ENCODE results near the gene KNDC1.

Gene KNDC1

DNA sequence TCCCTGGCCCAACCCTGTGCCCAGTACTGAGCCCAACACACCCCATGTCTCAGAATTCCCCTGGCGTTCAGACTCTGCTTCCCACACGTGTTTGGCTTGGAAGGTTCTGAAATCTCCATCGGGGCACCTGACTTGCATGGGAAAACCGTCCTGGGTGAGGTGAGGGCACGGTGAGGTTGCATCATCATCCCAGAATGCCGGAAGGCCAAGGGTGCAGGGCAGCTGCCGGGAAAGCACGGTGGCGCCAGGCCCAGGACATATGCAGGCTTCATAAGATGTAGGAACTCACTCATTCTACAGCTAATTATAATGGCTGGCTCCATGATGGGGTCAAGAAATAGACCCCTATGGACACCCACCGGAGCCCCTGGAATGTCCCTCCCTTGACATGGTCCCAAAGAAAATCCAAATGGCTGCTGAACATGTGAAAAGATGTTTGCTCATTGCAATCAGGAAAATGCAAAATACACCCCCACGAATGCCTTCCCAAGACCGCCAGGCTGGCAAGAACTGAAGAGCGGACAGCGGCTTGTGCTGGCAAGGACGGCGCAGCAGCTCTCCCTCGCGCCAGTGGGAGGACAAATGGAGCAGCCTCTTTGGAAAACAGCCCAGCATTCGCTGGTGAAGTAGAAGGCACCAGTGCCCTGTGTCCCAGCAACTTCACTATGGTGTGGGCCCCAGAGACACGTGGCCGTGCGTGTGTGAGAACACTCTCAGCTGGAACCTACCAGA, 2.3 kb downstream of the KNDC1 start:
- no peak overlapping the region for H3K4me3 ChIP-seq (ENCODE audit: low read depth, low read length)
- in situ Hi-C loops (cut with HindIII; ENCODE audit: low sequenced_read_pairs): no loop called here
- TF ChIP-seq CTCF (IDR thresholded peaks at IDR 0.05; ENCODE audit: low read depth, low read length, missing control alignments): no peak
- DNase-seq (ENCODE audit: low read depth): no peak

DNA sequence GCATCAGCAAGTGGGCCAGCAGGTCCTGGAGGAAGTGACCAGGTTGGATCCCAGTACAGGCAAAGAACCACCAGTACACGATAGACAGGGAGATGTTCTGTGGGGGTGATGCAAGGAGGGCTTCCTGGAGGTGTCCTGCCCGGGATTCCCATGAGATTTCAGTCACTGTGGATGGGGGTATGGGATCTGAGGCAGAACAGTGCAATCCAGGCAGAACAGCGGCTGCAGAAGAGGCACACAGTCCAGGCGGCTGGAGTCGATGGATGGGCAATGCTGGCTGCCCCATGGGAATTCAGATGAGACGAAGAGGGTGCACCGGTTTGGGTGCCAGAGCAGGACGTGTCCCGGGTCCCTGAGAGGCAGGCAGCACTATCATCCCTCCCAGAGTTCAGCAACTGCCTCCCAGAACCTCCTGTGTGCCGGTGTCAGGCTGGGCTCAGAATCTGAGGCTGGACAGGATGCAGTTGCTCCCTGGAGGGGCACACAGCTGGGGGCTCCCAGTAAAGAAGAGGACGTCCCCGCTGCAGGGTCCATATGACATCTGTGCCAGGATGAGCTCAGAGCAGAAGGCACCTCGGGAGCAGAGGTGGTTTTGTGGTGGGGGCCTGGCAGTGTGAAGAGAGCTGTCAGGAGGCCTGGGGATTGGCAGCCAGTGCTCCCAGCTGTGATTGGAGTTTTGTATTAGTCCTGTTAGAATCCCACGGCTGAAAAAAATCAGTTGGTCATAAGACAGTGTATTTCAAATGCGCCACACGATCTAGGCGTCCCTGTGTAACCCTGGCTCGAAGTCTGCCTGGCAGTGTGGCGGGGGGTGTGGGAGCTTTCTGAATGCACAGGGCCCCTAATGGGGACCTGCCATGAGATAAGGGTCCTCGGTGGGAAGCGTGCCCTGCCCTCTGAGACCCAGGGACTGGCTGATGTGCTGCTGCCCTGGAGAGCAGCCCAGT, 3.2 kb downstream of the KNDC1 start:
- no peak for DNase-seq (ENCODE audit: low read depth)
- in situ Hi-C loops (cut with HindIII; ENCODE audit: low sequenced_read_pairs): no loop called here
- TF ChIP-seq CTCF (IDR thresholded peaks at IDR 0.05; ENCODE audit: low read depth, low read length, missing control alignments): no peak
- H3K4me3 ChIP-seq (ENCODE audit: low read depth, low read length): no peak overlapping the region

DNA sequence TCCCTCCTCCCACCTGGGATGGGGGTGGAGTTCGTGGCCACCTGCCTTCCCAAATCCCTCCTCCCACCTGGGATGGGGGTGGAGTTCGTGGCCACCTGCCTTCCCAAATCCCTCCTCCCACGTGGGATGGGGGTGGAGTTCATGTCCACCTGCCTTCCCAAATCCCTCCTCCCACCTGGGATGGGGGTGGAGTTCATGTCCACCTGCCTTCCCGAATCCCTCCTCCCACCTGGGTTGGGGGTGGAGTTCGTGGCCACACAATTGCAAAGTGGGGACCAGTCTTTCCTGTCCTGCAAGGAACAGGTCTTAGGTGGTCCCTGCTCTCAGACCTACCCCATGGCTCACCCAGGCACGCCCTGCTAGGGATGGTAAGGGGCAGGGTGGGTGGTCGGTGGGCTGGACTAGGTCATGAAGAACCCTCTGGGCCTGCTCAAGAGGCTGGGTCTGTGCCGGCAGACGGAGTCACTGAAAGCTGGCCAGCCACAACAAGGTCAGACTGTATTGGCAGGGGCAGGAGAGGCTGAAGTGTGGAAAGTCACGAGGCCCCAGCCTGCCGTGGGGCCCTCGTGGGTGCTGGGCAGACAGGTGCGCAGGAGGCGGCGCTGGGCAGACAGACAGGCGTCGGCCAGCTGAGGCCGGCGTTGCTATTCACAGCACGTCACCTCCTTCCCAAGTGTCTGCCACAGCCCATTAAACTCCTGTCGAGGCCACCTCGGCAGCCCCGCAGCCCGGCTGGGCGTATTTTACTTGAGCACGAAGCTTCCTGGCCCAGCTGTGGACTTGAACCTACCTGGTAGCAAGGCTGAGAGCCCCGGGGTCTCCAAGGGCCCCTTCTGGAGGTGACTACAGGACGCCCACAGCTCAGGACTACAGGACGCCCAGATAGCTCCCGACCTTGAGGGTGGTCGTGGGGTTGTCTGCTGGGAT, 4.1 kb downstream of the KNDC1 start:
- TF ChIP-seq CTCF (IDR thresholded peaks at IDR 0.05; ENCODE audit: low read depth, low read length, missing control alignments): no peak
- H3K4me3 ChIP-seq (ENCODE audit: low read depth, low read length): no peak overlapping the region
- in situ Hi-C loops (cut with HindIII; ENCODE audit: low sequenced_read_pairs): no loop called here
- DNase-seq (ENCODE audit: low read depth): no peak

DNA sequence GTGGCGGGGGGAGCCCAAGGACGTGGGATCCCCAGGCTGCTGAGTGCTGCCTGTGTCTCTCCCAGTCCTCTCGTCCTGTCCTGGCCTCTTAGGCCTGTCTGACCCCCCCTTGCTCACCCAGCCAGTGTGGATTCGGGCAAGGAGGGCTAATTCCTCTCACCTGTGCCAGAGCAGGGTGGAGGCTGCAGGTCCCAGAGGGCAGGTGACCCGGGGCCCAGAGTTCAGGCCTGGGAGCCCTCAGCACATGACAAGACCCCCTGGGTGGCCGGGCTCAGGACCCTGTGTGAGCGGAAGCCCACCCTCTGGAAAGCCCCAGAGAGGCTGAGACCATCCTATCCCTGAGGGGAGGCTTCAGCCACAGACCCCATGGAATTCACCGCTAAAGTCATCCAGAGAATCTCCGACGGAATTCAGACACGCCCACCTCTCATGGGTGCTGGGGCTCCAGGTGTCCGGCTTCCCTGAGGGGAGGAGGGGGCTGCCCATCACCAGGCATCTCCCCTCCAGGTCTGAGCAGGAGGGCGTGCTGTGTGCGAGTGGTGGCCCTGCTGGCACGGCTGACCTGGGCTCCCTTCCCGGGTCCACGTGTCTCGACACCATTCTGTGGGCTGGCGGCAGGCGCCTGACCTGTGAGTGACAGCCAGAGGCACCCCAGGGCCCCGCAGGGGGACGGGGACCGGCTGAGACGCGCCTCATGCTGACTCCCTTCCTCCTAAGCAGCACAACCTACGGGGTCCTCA, 5.0 kb downstream of the KNDC1 start:
- no peak overlapping the region for H3K4me3 ChIP-seq (ENCODE audit: low read depth, low read length)
- no peak for TF ChIP-seq CTCF (IDR thresholded peaks at IDR 0.05; ENCODE audit: low read depth, low read length, missing control alignments)
- in situ Hi-C loops (cut with HindIII; ENCODE audit: low sequenced_read_pairs): no loop called here
- no peak for DNase-seq (ENCODE audit: low read depth)

DNA sequence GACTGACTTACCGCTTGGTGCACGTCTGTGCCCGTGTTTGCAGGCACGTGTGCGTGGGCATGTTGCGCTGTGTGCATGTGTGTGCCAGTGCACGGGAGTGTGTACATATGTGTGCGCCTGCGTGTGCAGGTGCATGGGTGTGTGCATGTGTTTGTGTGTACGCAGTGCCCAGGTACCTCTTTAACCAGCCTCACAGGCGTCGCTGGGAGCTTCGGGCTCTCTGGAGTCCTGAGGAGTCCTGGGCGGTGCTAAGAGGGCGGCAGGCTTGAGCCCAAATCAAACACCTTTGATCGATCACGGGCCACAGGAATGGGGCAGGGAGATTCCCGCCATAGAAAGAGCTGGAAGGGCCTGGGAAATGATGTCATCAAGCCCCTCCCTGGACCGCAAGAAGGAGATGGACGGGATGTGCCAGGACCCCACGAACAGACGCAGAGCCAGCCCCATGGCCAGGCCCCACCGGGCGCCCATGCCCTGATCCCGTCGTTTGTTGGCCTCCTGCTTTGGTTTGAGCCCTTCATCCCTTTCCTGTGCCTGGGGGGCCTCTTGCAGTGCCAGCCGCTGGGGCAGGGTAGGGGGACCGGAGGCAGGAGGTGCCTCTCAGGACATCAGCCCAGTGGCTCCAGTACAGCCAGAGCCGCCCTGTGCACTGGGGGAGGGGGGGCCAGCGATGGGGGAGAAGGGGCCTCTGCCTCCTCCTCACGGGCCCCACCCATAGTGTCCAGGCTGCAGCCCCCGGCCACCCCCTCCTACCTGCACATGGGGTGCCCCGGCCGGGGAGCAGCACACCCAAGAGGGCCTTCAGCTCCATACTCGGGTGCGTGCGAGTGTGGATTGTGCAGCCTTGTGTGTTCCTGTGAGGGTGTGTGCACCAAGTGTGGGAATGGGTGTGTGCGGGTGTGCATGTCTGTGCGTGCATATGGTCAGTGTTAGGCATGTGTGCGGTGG, 5.8 kb downstream of the KNDC1 start:
- no peak for TF ChIP-seq CTCF (IDR thresholded peaks at IDR 0.05; ENCODE audit: low read depth, low read length, missing control alignments)
- no peak overlapping the region for H3K4me3 ChIP-seq (ENCODE audit: low read depth, low read length)
- no peak for DNase-seq (ENCODE audit: low read depth)
- in situ Hi-C loops (cut with HindIII; ENCODE audit: low sequenced_read_pairs): no loop called here

Measured in astrocyte of the cerebellum (primary cell).